Fibroblast of skin of right biceps (primary cell): ENCODE data around the gene MRPS11.
A peak's percentile ranks its signal among the peaks of the same experiment; 100 is the strongest.
"Not testable (repeated sequence)": the region's sequence is repeated elsewhere in the genome, so short reads cannot be mapped to it uniquely, and the experiment has no call there.

Source experiments
- DNase-seq: peaks from one replicate; pipeline ENCODE4 v3.0.0-alpha.2; 2013

Gene MRPS11

GRCh38 chr15:88497109-88497765, 29.7 kb downstream of the MRPS11 start:
- DNase-seq = no peak

GRCh38 chr15:88498996-88499395, 31.5 kb downstream of the MRPS11 start:
- no peak for DNase-seq

GRCh38 chr15:88504445-88504844, 36.9 kb downstream of the MRPS11 start:
- DNase-seq = no peak

GRCh38 chr15:88505721-88506120, 38.2 kb downstream of the MRPS11 start:
- no peak for DNase-seq

- DNase-seq = no peak
Measured at GRCh38 chr15:88506628-88507027, 39.1 kb downstream of the MRPS11 start.

- no peak for DNase-seq
Measured at GRCh38 chr15:88509321-88509720, 41.8 kb downstream of the MRPS11 start.

GRCh38 chr15:88509964-88510363, 42.5 kb downstream of the MRPS11 start:
- DNase-seq = no peak

- no peak for DNase-seq
Measured at GRCh38 chr15:88511161-88511560, 43.7 kb downstream of the MRPS11 start.

GRCh38 chr15:88512078-88512477, 44.6 kb downstream of the MRPS11 start:
- no peak for DNase-seq

- DNase-seq = peak; percentile 51
Measured at GRCh38 chr15:88512601-88513000, 45.1 kb downstream of the MRPS11 start.

- peak; percentile 53 for DNase-seq
Measured at GRCh38 chr15:88513195-88513594, 45.7 kb downstream of the MRPS11 start.

GRCh38 chr15:88518903-88519302, 51.4 kb downstream of the MRPS11 start:
- DNase-seq = no peak

- DNase-seq = not testable (repeated sequence)
Measured at GRCh38 chr15:88524094-88524493, 56.6 kb downstream of the MRPS11 start.

- DNase-seq = no peak
Measured at GRCh38 chr15:88525418-88525817, 57.9 kb downstream of the MRPS11 start.

GRCh38 chr15:88526247-88526879, 58.9 kb downstream of the MRPS11 start:
- no peak for DNase-seq

GRCh38 chr15:88529021-88529630, 61.6 kb downstream of the MRPS11 start:
- DNase-seq = peak; percentile 2
